HEK293T (cell line): ENCODE data around the gene SH3GLB2.

Experiments
- CTCF ChIA-PET: fragments of 350-600 bp; formaldehyde crosslinking; extraction: SDS; loops from one replicate; lab custom pipeline; 2021; ENCODE audit warnings: antibody characterized with exemption, inconsistent platforms; lab: Yijun Ruan, JAX
- POLR2A ChIA-PET: fragments of 350-600 bp; formaldehyde crosslinking; extraction: SDS; loops from one replicate; lab custom pipeline; 2020; ENCODE audit warnings: antibody characterized with exemption, inconsistent platforms; lab: Yijun Ruan, JAX
- DNase-seq: peaks from one replicate; pipeline ENCODE4 v3.0.0; 2012; ENCODE audit warnings: mixed read lengths; ENCODE audit errors: extremely low spot score
- ARNT ChIP-seq: fragments of 450-650 bp; IDR thresholded peaks from 2 replicates; pipeline ENCODE4 v1.6.1; 2017; ENCODE audit warnings: mild to moderate bottlenecking
- BHLHE40 ChIP-seq: fragments of 450-650 bp; IDR thresholded peaks from 2 replicates; pipeline ENCODE4 v1.6.1; 2016; ENCODE audit warnings: mild to moderate bottlenecking, moderate library complexity, borderline replicate concordance
- CTBP1 ChIP-seq: fragments of 450-650 bp; IDR thresholded peaks from 2 replicates; pipeline ENCODE4 v1.6.1; 2016; ENCODE audit warnings: borderline replicate concordance
- ELF4 ChIP-seq: fragments of 450-650 bp; IDR thresholded peaks from 2 replicates; pipeline ENCODE4 v1.6.1; 2017; ENCODE audit warnings: antibody characterized with exemption
- FOXA1 ChIP-seq: fragments of 450-650 bp; IDR thresholded peaks from 2 replicates; pipeline ENCODE4 v1.6.1; 2016; ENCODE audit warnings: mild to moderate bottlenecking
- FOXK2 ChIP-seq: fragments of 450-650 bp; IDR thresholded peaks from 2 replicates; pipeline ENCODE4 v1.6.1; 2016; ENCODE audit warnings: mild to moderate bottlenecking
- FOXM1 ChIP-seq: fragments of 450-650 bp; IDR thresholded peaks from 2 replicates; pipeline ENCODE4 v1.6.1; 2017; ENCODE audit warnings: mild to moderate bottlenecking, borderline replicate concordance
- HDGF ChIP-seq: fragments of 450-650 bp; IDR thresholded peaks from 2 replicates; pipeline ENCODE4 v1.6.1; 2017; ENCODE audit warnings: antibody characterized with exemption, borderline replicate concordance
- L3MBTL2 ChIP-seq: fragments of 450-650 bp; conservative IDR thresholded peaks from 2 replicates; pipeline ENCODE4 v1.6.1; 2016; ENCODE audit warnings: mild to moderate bottlenecking
- LEF1 ChIP-seq: fragments of 450-650 bp; IDR thresholded peaks from 2 replicates; pipeline ENCODE4 v1.6.1; 2017; ENCODE audit warnings: mild to moderate bottlenecking, borderline replicate concordance
- NFRKB ChIP-seq: fragments of 450-650 bp; IDR thresholded peaks from 2 replicates; pipeline ENCODE4 v1.6.1; 2016; ENCODE audit warnings: mild to moderate bottlenecking, moderate library complexity
- PKNOX1 ChIP-seq: fragments of 450-650 bp; IDR thresholded peaks from 2 replicates; pipeline ENCODE4 v1.6.1; 2016
- SP1 ChIP-seq: fragments of 450-650 bp; IDR thresholded peaks from 2 replicates; pipeline ENCODE4 v1.6.1; 2017
- SUZ12 ChIP-seq: fragments of 450-650 bp; IDR thresholded peaks from 2 replicates; pipeline ENCODE4 v1.6.1; 2016; ENCODE audit warnings: mild to moderate bottlenecking
- TARDBP ChIP-seq: fragments of 450-650 bp; IDR thresholded peaks from 2 replicates; pipeline ENCODE4 v1.6.1; 2016
- ZNF384 ChIP-seq: fragments of 450-650 bp; IDR thresholded peaks from 2 replicates; pipeline ENCODE4 v1.6.1; 2016

Gene SH3GLB2

DNA sequence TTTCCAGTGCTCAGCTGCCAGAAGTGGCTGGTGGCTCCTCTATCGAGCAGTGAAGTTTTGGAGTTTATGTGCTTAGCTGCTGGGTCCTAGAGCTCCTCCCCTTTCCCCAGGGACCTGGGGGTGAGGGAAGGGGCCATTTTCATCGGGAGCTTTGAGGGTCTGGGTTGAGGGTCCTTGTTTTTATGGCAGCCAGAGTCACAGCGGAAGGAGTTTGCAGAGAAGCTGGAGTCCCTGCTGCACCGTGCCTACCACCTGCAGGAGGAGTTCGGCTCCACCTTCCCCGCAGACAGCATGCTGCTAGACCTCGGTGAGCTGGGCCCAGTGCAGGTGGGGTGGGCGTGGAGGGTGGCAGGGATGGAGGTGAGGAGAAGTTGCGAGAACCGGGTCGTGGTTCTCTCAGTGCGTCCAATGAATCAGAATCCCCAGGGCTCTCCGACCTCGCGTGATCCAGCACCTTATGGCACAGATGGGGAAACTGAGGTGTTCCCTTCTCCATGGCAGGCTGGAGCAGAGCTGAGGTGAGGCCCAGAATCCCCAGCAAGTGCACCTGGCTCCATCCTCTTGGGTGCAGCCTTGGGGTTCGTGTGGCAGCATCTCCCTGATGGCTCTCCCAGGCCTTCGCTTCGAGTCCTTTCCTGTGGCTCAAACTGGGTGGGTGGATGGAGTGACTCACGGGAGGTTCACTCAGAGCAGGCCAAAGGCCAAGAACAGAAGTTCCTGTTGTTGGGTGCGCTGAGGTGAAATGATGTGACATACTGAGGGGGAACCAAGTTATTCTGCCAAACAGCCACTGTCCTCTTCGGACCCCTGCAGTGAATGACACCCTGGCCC lies 31.0 kb upstream of the SH3GLB2 start:
- DNase-seq = no peak
- TF ChIP-seq SP1 (no peak), TARDBP (no peak), LEF1 (no peak), CTBP1 (no peak), ELF4 (no peak), FOXK2 (no peak)
- POLR2A ChIA-PET = interaction anchor here (1.3 kb wide), 1 partner anchor 23 kb away, joined by 3 read pairs; no protein-coding TSS in a partner anchor
- CTCF ChIA-PET = no interaction called here

- TF ChIP-seq ZNF384 = no peak
- no peak for TF ChIP-seq ARNT
- TF ChIP-seq SUZ12 = no peak
- no peak for TF ChIP-seq PKNOX1
- TF ChIP-seq TARDBP = no peak
- TF ChIP-seq HDGF = no peak
- no peak for TF ChIP-seq BHLHE40
- TF ChIP-seq FOXK2 = no peak
- TF ChIP-seq SP1 = no peak
- no peak for TF ChIP-seq NFRKB
- no peak for TF ChIP-seq CTBP1
- TF ChIP-seq L3MBTL2 = no peak
- TF ChIP-seq FOXA1 = no peak
- no peak for TF ChIP-seq LEF1
- no peak for DNase-seq
- POLR2A ChIA-PET = interaction anchor here (1.1 to 1.3 kb wide), 2 partner anchors 18 to 27 kb away, joined by 3 to 5 read pairs; partner anchors contain the start of gene MIGA2
- CTCF ChIA-PET = no interaction called here
Observed at GRCh38 chr9:129054163-129054851, 26.2 kb upstream of the SH3GLB2 start.

DNA sequence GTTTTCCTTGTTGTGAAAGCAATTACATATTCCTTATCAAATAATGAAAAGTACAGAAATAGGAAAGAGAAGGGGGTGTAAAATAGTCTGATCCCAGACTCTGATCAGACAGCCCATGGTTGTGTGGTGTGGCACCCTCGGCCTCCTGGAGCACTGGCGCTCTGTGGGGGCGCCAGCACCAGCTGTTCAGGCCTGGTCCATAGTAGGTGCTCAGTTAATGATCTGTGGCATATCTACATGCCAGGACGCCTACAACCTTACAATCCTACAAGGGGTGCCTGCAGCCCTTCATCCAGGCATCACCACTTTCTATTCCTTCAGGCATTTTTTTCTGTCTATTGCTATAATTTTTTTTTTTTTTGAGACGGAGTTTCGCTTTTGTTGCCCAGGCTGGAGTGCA lies 24.9 kb upstream of the SH3GLB2 start:
- TF ChIP-seq NFRKB = no peak
- no peak for TF ChIP-seq L3MBTL2
- TF ChIP-seq LEF1 = no peak
- no peak for TF ChIP-seq ZNF384
- TF ChIP-seq TARDBP = no peak
- TF ChIP-seq FOXK2 = no peak
- no peak for TF ChIP-seq SP1
- no peak for TF ChIP-seq ELF4
- no peak for TF ChIP-seq HDGF
- no peak for TF ChIP-seq ARNT
- no peak for TF ChIP-seq FOXM1
- no peak for TF ChIP-seq SUZ12
- TF ChIP-seq FOXA1 = no peak
- no peak for TF ChIP-seq CTBP1
- TF ChIP-seq PKNOX1 = no peak
- TF ChIP-seq BHLHE40 = no peak
- POLR2A ChIA-PET = interaction anchor here (1.3 kb wide), 1 partner anchor 17 kb away, joined by 5 read pairs; the partner anchor contains the start of gene MIGA2
- CTCF ChIA-PET = no interaction called here
- no peak for DNase-seq

DNA sequence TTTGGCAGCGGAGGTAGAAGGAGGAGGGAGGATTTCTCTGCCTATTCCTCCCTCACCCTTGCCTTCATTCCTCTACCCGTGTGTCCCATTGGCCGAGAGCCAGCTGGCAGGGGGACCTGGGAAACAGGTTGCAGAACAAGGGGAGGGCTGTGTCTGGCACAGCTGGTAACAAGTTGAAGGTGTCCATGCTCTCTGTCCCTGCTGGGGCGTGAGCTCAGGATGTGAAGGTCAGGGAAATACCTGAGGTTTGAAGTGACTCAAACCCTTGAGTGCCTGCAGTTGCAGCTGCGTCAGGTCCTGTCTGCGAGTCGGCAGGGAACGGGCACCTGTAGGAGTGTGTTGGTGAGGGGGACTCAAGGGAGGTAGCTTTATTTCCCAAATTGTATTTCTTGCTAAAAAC lies 24.5 kb upstream of the SH3GLB2 start:
- ChIA-PET CTCF (no interaction called here), POLR2A (no interaction called here)
- TF ChIP-seq SUZ12 (no peak), TARDBP (no peak), SP1 (no peak), FOXK2 (no peak), CTBP1 (no peak), NFRKB (no peak), ELF4 (no peak), FOXM1 (no peak), L3MBTL2 (no peak), LEF1 (no peak), PKNOX1 (no peak), ZNF384 (no peak), HDGF (no peak), FOXA1 (no peak), ARNT (no peak), BHLHE40 (no peak)
- DNase-seq = no peak

GRCh38 chr9:129042016-129042415 lies 13.9 kb upstream of the SH3GLB2 start:
- CTCF ChIA-PET = no interaction called here
- no peak for DNase-seq
- TF ChIP-seq SUZ12 = no peak
- no peak for TF ChIP-seq ELF4
- no peak for TF ChIP-seq SP1
- TF ChIP-seq CTBP1 = no peak
- no peak for TF ChIP-seq HDGF
- TF ChIP-seq PKNOX1 = no peak
- no peak for TF ChIP-seq ARNT
- TF ChIP-seq FOXK2 = no peak
- no peak for TF ChIP-seq FOXM1
- TF ChIP-seq BHLHE40 = no peak
- TF ChIP-seq ZNF384 = no peak
- no peak for TF ChIP-seq FOXA1
- no peak for TF ChIP-seq LEF1
- TF ChIP-seq TARDBP = no peak
- POLR2A ChIA-PET = no interaction called here
